Activated CD8-positive, alpha-beta memory T cell treated with anti-CD3 and anti-CD28 coated beads for 48 hours (primary cell): ENCODE data around the gene PRELP.
"Not testable (repeated sequence)": the region's sequence is repeated elsewhere in the genome, so short reads cannot be mapped to it uniquely, and the experiment has no call there.

Experiments used
- DNase-seq, 3 experiments: peaks; one replicate each; pipeline ENCODE4 v3.0.0-alpha.2; 2020; ENCODE audit warnings: low read depth in 2 of 3, low spot score in 2 of 3

PRELP gene

GRCh38 chr1:203475012-203475981 lies at the start of gene PRELP:
Gene PRELP, plus strand, starts transcription at chr1:203475806. Its CDS starts 7,379 bp downstream, at chr1:203483185.
- DNase-seq: no peak

GRCh38 chr1:203426366-203426765 lies 49.2 kb upstream of the PRELP start:
- no peak for DNase-seq

GRCh38 chr1:203426870-203427269 lies 48.7 kb upstream of the PRELP start:
- no peak for DNase-seq

- no peak for DNase-seq
These were observed 48.2 kb upstream of the PRELP start for GRCh38 chr1:203427451-203427850.

GRCh38 chr1:203428981-203429599 lies 46.5 kb upstream of the PRELP start:
- DNase-seq: no peak

- DNase-seq: no peak
These were observed 40.0 kb upstream of the PRELP start for GRCh38 chr1:203435615-203436014.

- DNase-seq: no peak
These were observed 37.8 kb upstream of the PRELP start for GRCh38 chr1:203437696-203438315.

- no peak for DNase-seq
These were observed 36.4 kb upstream of the PRELP start for GRCh38 chr1:203439131-203439730.

GRCh38 chr1:203440771-203441170 lies 34.8 kb upstream of the PRELP start:
- no peak for DNase-seq

- no peak for DNase-seq
These were observed 33.8 kb upstream of the PRELP start for GRCh38 chr1:203441766-203442165.

GRCh38 chr1:203442821-203443220 lies 32.8 kb upstream of the PRELP start:
- no peak for DNase-seq

- no peak for DNase-seq
These were observed 32.3 kb upstream of the PRELP start for GRCh38 chr1:203443296-203443695.

GRCh38 chr1:203444171-203444576 lies 31.4 kb upstream of the PRELP start:
- no peak for DNase-seq

GRCh38 chr1:203447151-203447550 lies 28.5 kb upstream of the PRELP start:
- no peak for DNase-seq

GRCh38 chr1:203447598-203447997 lies 28.0 kb upstream of the PRELP start:
- not testable (repeated sequence) for DNase-seq

- no peak for DNase-seq
These were observed 27.0 kb upstream of the PRELP start for GRCh38 chr1:203448521-203449061.

- DNase-seq: no peak
These were observed 25.6 kb upstream of the PRELP start for GRCh38 chr1:203450001-203450400.

GRCh38 chr1:203450479-203451149 lies 25.0 kb upstream of the PRELP start:
- no peak for DNase-seq

GRCh38 chr1:203451836-203452784 lies 23.5 kb upstream of the PRELP start:
- DNase-seq: no peak
